Memory B cell (primary cell): Measurements from ENCODE around the gene CCDC121.

Experiments
- ATAC-seq: fragments of 150-1000 bp; cut with Tn5 transposase; 2 replicates; pipeline ENCODE4 v1.10.0; 2021; ENCODE audit warnings: low read depth, mild to moderate bottlenecking, moderate library complexity
- DNase-seq, 2 donors: peaks; one replicate each; pipeline ENCODE4 v3.0.0; 2022; ENCODE audit warnings: low spot score in 2 of 2
- H3K27ac Mint-ChIP-seq: one replicate; pipeline ENCODE4 v1.8.0; 2022; ENCODE audit warnings: mild to moderate bottlenecking, moderate library complexity, mixed read lengths
- H3K27me3 Mint-ChIP-seq: one replicate; pipeline ENCODE4 v1.8.0; 2022; ENCODE audit warnings: mixed read lengths
- H3K36me3 Mint-ChIP-seq: one replicate; pipeline ENCODE4 v1.8.0; 2022; ENCODE audit warnings: mild to moderate bottlenecking, mixed read lengths
- H3K4me1 Mint-ChIP-seq: one replicate; pipeline ENCODE4 v1.8.0; 2022; ENCODE audit warnings: mixed read lengths
- H3K4me3 Mint-ChIP-seq: one replicate; pipeline ENCODE4 v1.8.0; 2022; ENCODE audit warnings: mild to moderate bottlenecking, moderate library complexity, mixed read lengths
- H3K9me3 Mint-ChIP-seq: one replicate; pipeline ENCODE4 v1.8.0; 2022; ENCODE audit warnings: mixed read lengths

Gene CCDC121

DNA sequence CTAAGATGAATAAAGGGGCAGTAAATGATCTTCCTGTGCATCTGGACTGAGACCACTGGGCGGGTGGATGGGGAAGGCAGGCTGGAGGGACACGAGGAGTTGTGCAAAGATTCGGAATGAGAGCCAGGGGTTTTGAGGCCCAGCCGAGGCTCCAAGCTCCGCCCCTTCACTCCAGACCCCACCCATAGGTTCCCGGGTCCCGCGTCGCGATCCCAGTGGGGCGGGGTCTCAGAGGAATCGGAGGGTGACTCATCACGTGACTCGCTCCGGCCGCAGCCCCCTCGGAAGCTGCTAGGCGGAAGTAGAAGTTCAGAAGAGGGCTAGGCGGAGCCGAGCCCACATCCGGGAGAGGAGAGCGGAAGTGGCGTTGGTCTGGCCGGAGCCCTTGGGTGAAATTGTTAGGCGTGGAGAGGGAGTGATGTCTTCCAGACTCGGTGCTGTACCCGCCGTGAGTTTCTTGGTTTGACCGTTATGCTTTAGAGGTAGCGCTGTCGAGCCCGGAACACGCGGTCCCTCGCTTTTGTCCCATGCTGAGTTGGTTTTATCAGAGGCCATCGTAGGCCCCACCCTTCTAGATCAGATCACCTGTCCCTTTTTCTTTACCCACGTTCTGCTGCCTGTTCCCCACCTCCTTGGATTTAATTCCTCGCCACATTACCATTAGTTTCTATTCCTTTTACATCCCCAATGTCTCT lies 46.0 kb downstream of the CCDC121 start, which contains the start of gene ZNF512:
ZNF512 (plus strand) TSS at position 348 of the 695 bp plus-strand sequence; CDS start at position 419, 71 bp downstream.
- ATAC-seq (peak; percentile 95), DNase-seq (peak; percentile 68 to 71)
- peak within 1 kb of the TSS; percentile 94 for H3K27ac Mint-ChIP-seq
- peaks cover 2% of the 10 kb centered on the region for H3K9me3 Mint-ChIP-seq
- peak within 1 kb of the TSS; percentile 96 for H3K4me3 Mint-ChIP-seq
- peaks cover 13% of the 10 kb centered on the region for H3K36me3 Mint-ChIP-seq
- peaks cover 30% of the 10 kb centered on the region for H3K4me1 Mint-ChIP-seq
- H3K27me3 Mint-ChIP-seq = no peaks in the 10 kb centered on the region

DNA sequence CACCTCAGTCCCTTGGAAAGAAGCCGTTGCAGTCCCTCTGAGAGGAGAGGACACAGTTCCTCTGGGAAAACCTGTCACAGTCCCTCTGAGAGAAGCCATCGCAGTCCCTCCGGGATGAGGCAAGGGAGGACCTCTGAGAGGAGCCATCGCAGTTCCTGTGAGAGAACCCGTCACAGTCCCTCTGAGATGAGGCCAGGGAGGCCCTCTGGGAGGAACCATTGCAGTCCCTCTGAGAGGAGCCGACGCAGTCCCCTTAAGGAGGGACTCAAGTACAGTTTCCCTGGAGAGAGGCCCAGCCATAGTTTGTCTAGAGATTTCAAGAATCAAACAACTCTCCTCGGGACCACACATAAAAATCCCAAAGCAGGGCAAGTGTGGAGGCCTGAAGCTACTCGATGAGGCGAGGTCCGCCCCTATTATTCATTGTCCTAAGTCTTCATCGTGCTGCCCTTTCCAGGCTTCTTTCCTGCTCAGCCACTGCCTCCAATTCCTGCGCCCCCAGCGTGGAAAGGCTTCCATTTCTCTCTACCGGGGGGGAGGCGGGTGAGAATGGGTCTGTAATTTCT lies 46.6 kb downstream of the CCDC121 start:
- Mint-ChIP-seq H3K36me3 (peaks cover 14% of the 10 kb centered on the region), H3K27me3 (no peaks in the 10 kb centered on the region), H3K4me1 (peaks cover 27% of the 10 kb centered on the region), H3K27ac (peak overlapping the region; percentile 94), H3K4me3 (peak overlapping the region; percentile 96), H3K9me3 (peaks cover 4% of the 10 kb centered on the region)
- ATAC-seq = no peak
- DNase-seq = peak; percentile 0 to 23

DNA sequence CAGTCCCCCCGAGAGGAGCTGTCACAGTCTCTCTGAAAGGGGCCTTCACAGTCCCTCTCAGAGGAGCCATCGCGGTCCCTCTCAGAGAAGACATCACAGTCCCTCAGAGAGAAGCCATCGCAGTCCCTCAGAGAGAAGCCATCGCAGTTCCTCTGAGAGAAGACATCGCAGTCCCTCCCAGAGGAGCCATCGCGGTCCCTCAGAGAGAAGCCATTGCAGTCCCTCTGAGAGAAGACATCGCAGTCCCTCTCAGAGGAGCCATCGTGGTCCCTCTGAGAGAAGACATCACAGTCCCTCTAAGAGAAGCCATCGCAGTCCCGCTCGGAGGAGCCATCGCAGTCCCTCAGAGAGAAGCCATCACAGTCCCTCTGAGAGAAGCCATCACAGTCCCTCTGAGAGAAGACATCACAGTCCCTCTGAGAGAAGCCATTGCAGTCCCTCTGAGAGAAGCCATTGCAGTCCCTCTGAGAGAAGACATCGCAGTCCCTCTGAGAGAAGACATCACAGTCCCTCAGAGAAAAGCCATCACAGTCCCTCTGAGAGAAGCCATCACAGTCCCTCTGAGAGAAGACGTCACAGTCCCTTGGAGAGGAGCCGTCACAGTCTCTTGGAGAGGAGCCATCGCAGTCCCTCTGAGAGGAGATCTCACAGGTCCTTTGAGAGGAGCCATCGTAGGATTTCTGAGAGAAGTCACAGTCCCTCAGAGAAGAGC lies 47.2 kb downstream of the CCDC121 start:
- H3K36me3 Mint-ChIP-seq = peaks cover 11% of the 10 kb centered on the region
- DNase-seq (no peak), ATAC-seq (no peak)
- peaks cover 23% of the 10 kb centered on the region for H3K4me1 Mint-ChIP-seq
- H3K27ac Mint-ChIP-seq = peak overlapping the region; percentile 67
- H3K9me3 Mint-ChIP-seq = peaks cover 4% of the 10 kb centered on the region
- H3K4me3 Mint-ChIP-seq = peak overlapping the region; percentile 96
- H3K27me3 Mint-ChIP-seq = no peaks in the 10 kb centered on the region
